DND-41 (cell line): ENCODE data around the gene LTBP1.

ENCODE experiments used
- EZH2 ChIP-seq: IDR thresholded peaks from 3 replicates; pipeline ENCODE4 v1.6.1; 2012; ENCODE audit warnings: borderline replicate concordance, low read depth, mild to moderate bottlenecking, moderate library complexity, low read length, inconsistent platforms; ENCODE audit not compliant: severe bottlenecking
- TF ChIP-seq, protein P1 (sequence below): IDR thresholded peaks from 2 replicates; pipeline ENCODE4 v1.5.1; 2012; ENCODE audit warnings: borderline replicate concordance, low read length, moderate library complexity, mild to moderate bottlenecking; ENCODE audit not compliant: poor library complexity, severe bottlenecking; ENCODE audit errors: extremely low read depth

DNA sequence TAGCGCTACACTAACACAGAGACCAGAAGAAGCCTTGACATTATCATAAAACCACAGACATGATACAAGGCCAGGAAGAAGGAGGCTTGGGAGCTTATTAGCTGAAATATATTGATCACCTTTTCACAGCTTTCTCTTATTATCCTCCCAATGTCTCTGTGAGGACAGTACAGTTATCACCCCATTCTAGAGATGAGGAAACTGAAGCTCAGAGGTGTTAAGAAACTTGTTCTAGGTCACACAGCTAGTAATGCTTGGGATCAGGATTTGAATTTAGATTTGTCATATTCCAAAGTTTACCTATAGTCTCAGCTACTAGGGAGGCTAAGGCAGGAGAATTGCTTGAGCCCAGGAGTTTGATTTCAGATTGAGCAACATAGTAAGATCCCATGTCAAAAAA lies 44.6 kb upstream of the LTBP1 start:
- TF ChIP-seq, protein P1, sequence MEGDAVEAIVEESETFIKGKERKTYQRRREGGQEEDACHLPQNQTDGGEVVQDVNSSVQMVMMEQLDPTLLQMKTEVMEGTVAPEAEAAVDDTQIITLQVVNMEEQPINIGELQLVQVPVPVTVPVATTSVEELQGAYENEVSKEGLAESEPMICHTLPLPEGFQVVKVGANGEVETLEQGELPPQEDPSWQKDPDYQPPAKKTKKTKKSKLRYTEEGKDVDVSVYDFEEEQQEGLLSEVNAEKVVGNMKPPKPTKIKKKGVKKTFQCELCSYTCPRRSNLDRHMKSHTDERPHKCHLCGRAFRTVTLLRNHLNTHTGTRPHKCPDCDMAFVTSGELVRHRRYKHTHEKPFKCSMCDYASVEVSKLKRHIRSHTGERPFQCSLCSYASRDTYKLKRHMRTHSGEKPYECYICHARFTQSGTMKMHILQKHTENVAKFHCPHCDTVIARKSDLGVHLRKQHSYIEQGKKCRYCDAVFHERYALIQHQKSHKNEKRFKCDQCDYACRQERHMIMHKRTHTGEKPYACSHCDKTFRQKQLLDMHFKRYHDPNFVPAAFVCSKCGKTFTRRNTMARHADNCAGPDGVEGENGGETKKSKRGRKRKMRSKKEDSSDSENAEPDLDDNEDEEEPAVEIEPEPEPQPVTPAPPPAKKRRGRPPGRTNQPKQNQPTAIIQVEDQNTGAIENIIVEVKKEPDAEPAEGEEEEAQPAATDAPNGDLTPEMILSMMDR = no peak
- TF ChIP-seq EZH2 = no peak
